Spleen (tissue), 7 donors: ENCODE data around the gene SLCO2B1.

Source experiments
- POLR2A ChIP-seq, 3 donors: fragments of 450-650 bp; IDR thresholded peaks; one replicate each; pipeline ENCODE4 v1.5.1; 2017; ENCODE audit warnings: antibody characterized with exemption in 3 of 3, mild to moderate bottlenecking in 1 of 3
- POLR2AphosphoS5 ChIP-seq, 3 donors: sonication (generic); formaldehyde crosslinking; IDR thresholded peaks; one replicate each; pipeline ENCODE4 v1.5.1; 2017; ENCODE audit warnings: antibody characterized with exemption in 3 of 3
- TF ChIP-seq, protein P1 (sequence below), 11 experiments: fragments of 200-600 bp in 7 of 11; fragments of 450-650 bp in 4 of 11; sonication (generic) in 4 of 11; IDR thresholded peaks in 8 of 11; conservative IDR thresholded peaks in 3 of 11; 1 replicate in 7 of 11; 2 replicates in 4 of 11; pipeline versions ENCODE4 v1.4.0 to v1.8.0; 2016 to 2021; ENCODE audit warnings: antibody characterized with exemption in 11 of 11, inconsistent platforms in 4 of 11, mild to moderate bottlenecking in 1 of 11
- donor health status: DM: no; HTN: no; CAD: no; lungs with moderate emphysema.
- donor health status: DM: no; HTN: no; CAD: no.
- donor health status: DM: no; HTN: no; CAD: no.

GRCh38 chr11:75118577-75118976 lies 32.3 kb upstream of the SLCO2B1 start:
- no peak for TF ChIP-seq POLR2A (IDR thresholded peaks at IDR 0.05)
- TF ChIP-seq, protein P1, sequence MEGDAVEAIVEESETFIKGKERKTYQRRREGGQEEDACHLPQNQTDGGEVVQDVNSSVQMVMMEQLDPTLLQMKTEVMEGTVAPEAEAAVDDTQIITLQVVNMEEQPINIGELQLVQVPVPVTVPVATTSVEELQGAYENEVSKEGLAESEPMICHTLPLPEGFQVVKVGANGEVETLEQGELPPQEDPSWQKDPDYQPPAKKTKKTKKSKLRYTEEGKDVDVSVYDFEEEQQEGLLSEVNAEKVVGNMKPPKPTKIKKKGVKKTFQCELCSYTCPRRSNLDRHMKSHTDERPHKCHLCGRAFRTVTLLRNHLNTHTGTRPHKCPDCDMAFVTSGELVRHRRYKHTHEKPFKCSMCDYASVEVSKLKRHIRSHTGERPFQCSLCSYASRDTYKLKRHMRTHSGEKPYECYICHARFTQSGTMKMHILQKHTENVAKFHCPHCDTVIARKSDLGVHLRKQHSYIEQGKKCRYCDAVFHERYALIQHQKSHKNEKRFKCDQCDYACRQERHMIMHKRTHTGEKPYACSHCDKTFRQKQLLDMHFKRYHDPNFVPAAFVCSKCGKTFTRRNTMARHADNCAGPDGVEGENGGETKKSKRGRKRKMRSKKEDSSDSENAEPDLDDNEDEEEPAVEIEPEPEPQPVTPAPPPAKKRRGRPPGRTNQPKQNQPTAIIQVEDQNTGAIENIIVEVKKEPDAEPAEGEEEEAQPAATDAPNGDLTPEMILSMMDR (IDR thresholded peaks at IDR 0.05 in 8 of 11, conservative IDR thresholded peaks at IDR 0.05 in 3 of 11): no peak
- TF ChIP-seq POLR2AphosphoS5 (IDR thresholded peaks at IDR 0.05): no peak
